ENCODE results near the gene GRAMD1A. TPM values are rescaled to one million over a fixed set of nuclear protein-coding genes. Genes with fewer than 3 reads are reported as not detected.

GRAMD1A gene
- total and polyA plus RNA-seq, 4 donors: 29.6 to 111 (median 64.4) TPM

Other genes starting within 250 kb of the GRAMD1A start
- 10 to 100 TPM in 1 of 2 donors, 1 to 10 TPM in 1; 8.2 to 16.1 TPM for gene ZNF599, start 227.1 kb upstream of the GRAMD1A start, total RNA-seq
- 10 to 100 TPM; 13.2 to 13.9 TPM for gene ZNF599, start 227.1 kb upstream of the GRAMD1A start, polyA plus RNA-seq (ENCODE audit: insufficient read length in 2 of 2)
- gene ZNF30, start 73.4 kb upstream of the GRAMD1A start, total RNA-seq: 1 to 10 TPM; 7.5 to 7.7 TPM
- 10 to 100 TPM; 11.4 to 11.7 TPM for gene ZNF30, start 73.4 kb upstream of the GRAMD1A start, polyA plus RNA-seq (ENCODE audit: insufficient read length in 2 of 2)
- gene ZNF792, start 36.1 kb upstream of the GRAMD1A start, total RNA-seq: 10 to 100 TPM; 10.3 to 10.4 TPM
- 1 to 10 TPM; 2.9 to 3.8 TPM for gene ZNF792, start 36.1 kb upstream of the GRAMD1A start, polyA plus RNA-seq (ENCODE audit: insufficient read length in 2 of 2)
- 10 to 100 TPM in 1 of 2 donors, 1 to 10 TPM in 1; 5.8 to 17.2 TPM for gene SCN1B, start 30.1 kb downstream of the GRAMD1A start, total RNA-seq
- gene SCN1B, start 30.1 kb downstream of the GRAMD1A start, polyA plus RNA-seq (ENCODE audit: insufficient read length in 2 of 2): 10 to 100 TPM; 16.1 to 24.0 TPM
- under 1 TPM; 0.20 to 0.50 TPM for gene HPN, start 41.4 kb downstream of the GRAMD1A start, total RNA-seq
- gene HPN, start 41.4 kb downstream of the GRAMD1A start, polyA plus RNA-seq (ENCODE audit: insufficient read length in 2 of 2): 1 to 10 TPM; 1.1 to 1.4 TPM
- gene FXYD3, start 115.5 kb downstream of the GRAMD1A start, total RNA-seq: 1 to 10 TPM in 1 of 2 donors, under 1 TPM in 1; 0.40 to 2.6 TPM
- 1 to 10 TPM in 1 of 2 donors, under 1 TPM in 1; 0.49 to 1.7 TPM for gene FXYD3, start 115.5 kb downstream of the GRAMD1A start, polyA plus RNA-seq (ENCODE audit: insufficient read length in 2 of 2)
- 10 to 100 TPM; 10.9 to 18.5 TPM for gene LGI4, start 134.7 kb downstream of the GRAMD1A start, total RNA-seq
- gene LGI4, start 134.7 kb downstream of the GRAMD1A start, polyA plus RNA-seq (ENCODE audit: insufficient read length in 2 of 2): 10 to 100 TPM; 21.4 to 37.5 TPM
- gene FXYD1, start 138.5 kb downstream of the GRAMD1A start, total RNA-seq: 100 to 1,000 TPM in 1 of 2 donors, 10 to 100 TPM in 1; 20.4 to 104 TPM
- 10 to 100 TPM; 37.9 to 58.3 TPM for gene FXYD1, start 138.5 kb downstream of the GRAMD1A start, polyA plus RNA-seq (ENCODE audit: insufficient read length in 2 of 2)
- 10 to 100 TPM; 12.1 to 34.3 TPM for gene FXYD7, start 142.9 kb downstream of the GRAMD1A start, total RNA-seq
- gene FXYD7, start 142.9 kb downstream of the GRAMD1A start, polyA plus RNA-seq (ENCODE audit: insufficient read length in 2 of 2): 100 to 1,000 TPM; 279 to 281 TPM
- 10 to 100 TPM; 11.0 to 52.5 TPM for gene FXYD5, start 154.4 kb downstream of the GRAMD1A start, total RNA-seq
- gene FXYD5, start 154.4 kb downstream of the GRAMD1A start, polyA plus RNA-seq (ENCODE audit: insufficient read length in 2 of 2): 10 to 100 TPM in 1 of 2 donors, 1 to 10 TPM in 1; 9.3 to 32.5 TPM
- gene FAM187B, start 228.4 kb downstream of the GRAMD1A start, total RNA-seq: not detected
- not detected for gene FAM187B, start 228.4 kb downstream of the GRAMD1A start, polyA plus RNA-seq (ENCODE audit: insufficient read length in 2 of 2)
- 10 to 100 TPM in 1 of 2 donors, 1 to 10 TPM in 1; 2.0 to 29.4 TPM for gene LSR, start 248.7 kb downstream of the GRAMD1A start, total RNA-seq
- 10 to 100 TPM; 21.3 to 25.4 TPM for gene LSR, start 248.7 kb downstream of the GRAMD1A start, polyA plus RNA-seq (ENCODE audit: insufficient read length in 2 of 2)

Measured in spinal cord (tissue), 4 donors.